Esophagus squamous epithelium (tissue), 4 donors: Measurements from ENCODE around the gene FGGY.

Experiments used
- POLR2A ChIP-seq, 4 donors: fragments of 450-650 bp; IDR thresholded peaks; one replicate each; pipeline ENCODE4 v1.6.1; 2017; ENCODE audit warnings: antibody characterized with exemption in 4 of 4, mild to moderate bottlenecking in 4 of 4, moderate library complexity in 3 of 4
- TF ChIP-seq, protein P1 (sequence below), 6 experiments: fragments of 450-650 bp in 4 of 6; fragments of 200-600 bp in 2 of 6; sonication (generic) in 2 of 6; IDR thresholded peaks; one replicate each; pipeline ENCODE4 v1.5.1; 2016 to 2019; ENCODE audit warnings: antibody characterized with exemption in 6 of 6, mild to moderate bottlenecking in 4 of 6, moderate library complexity in 4 of 6

DNA sequence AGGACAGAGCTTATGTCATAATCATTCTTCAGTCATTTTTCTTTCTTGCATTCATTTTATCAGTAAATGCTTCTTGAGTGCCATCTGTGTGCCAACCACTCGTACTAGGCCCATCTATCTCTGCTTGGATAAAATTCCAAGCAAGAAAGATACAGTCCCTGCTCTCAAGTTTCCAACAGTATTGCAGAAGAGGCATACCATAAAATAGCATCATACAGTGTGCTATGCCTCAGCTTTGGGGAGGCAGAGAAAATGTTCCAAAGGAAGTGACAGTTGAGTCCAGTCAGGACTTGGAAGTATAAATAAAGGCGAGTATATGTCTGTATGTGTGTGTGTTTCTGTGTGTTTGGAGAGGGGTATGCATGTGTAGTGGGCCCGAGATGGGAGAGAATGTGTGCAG is 404.5 kb downstream of the FGGY start:
- TF ChIP-seq, protein P1, sequence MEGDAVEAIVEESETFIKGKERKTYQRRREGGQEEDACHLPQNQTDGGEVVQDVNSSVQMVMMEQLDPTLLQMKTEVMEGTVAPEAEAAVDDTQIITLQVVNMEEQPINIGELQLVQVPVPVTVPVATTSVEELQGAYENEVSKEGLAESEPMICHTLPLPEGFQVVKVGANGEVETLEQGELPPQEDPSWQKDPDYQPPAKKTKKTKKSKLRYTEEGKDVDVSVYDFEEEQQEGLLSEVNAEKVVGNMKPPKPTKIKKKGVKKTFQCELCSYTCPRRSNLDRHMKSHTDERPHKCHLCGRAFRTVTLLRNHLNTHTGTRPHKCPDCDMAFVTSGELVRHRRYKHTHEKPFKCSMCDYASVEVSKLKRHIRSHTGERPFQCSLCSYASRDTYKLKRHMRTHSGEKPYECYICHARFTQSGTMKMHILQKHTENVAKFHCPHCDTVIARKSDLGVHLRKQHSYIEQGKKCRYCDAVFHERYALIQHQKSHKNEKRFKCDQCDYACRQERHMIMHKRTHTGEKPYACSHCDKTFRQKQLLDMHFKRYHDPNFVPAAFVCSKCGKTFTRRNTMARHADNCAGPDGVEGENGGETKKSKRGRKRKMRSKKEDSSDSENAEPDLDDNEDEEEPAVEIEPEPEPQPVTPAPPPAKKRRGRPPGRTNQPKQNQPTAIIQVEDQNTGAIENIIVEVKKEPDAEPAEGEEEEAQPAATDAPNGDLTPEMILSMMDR (IDR thresholded peaks at IDR 0.05), result no peak
- TF ChIP-seq POLR2A (IDR thresholded peaks at IDR 0.05), result no peak
